NK-92 (cell line): Measurements from ENCODE around the gene PTPRG.

Source experiments
- DNase-seq: peaks from one replicate; lab custom pipeline; 2025; ENCODE audit not compliant: unreplicated experiment; lab: John Stamatoyannopoulos, UW

PTPRG gene

DNA sequence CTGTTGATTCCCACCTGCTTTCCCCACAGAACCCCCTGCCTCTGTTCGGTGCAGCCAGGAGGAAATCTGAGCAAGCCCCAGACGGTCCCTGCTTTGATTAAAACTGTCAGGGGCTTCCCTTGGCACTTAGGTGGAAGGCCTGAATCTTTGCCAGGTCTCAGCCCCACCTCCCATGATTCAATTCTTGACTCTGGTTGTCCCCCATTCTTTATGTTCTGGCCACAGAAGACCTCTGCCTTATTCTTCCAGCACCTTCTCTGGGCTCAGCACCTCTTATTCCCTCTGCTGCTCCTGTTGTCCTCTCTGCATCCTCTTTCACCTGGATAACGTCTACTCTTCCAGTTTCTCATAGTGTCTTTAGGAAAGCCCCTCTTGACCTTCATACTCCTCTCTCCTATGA, 349.4 kb downstream of the PTPRG start:
- no peak for DNase-seq

DNA sequence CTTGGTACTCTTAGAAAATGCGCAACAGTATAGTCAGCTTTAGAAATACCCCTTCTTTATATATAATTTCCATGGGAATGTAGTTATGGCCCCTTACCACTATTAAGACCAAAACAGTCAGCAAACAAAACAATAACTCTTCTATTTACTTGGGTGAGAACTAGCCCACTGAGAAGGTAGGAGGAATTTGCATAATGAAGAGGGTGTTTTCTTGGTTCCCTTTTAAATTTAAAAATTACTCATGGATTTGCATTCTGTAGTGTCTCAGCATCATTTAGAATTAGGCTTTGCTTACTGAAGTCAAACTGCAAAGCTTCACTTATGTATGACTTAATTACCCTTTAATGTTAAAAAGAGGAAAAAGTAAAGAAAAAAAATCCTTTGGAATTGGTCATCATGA, 350.8 kb downstream of the PTPRG start:
- no peak for DNase-seq

DNA sequence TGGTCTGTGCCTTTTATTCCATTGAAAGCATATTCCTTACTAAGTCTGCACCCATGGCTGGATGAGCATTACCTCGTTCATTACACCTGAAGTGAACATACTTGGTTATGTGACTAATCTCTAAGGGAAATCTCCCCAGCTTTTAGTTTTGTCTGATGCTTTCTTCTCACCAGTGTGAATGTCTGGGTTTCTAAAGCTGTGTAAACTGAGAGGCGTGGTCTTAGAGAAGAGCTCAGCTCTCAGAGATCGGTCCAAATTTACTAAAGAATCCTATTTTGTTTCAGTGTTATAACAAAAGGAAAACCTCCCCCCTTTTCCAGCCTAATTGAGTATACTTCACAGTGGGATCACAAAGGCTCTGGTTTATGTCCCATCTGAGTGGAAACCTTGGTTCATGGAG, 352.3 kb downstream of the PTPRG start:
- no peak for DNase-seq

GRCh38 chr3:61914276-61914675, 352.9 kb downstream of the PTPRG start:
- no peak for DNase-seq

GRCh38 chr3:61915296-61915695, 353.9 kb downstream of the PTPRG start:
- no peak for DNase-seq

- no peak for DNase-seq
Observed at GRCh38 chr3:61919371-61919770, 358.0 kb downstream of the PTPRG start.

DNA sequence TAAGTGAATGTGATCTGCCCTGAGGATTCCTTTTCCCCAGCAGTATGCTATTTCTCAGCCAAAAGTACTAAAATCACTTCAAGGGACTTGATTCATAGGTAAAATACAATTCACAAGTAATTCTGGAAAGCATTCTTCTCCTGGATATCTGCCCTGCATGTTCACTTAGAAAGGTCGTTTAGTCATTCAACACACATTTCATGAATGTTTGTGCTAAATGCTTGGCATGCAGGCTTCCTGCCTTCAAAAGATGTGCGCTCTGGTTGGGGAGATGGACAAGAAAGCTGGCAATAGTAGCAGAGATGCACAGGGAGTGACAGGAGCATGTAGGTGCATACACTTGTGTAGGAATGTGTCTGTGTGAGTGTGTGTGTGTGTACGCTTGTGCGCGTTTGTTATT, 360.7 kb downstream of the PTPRG start:
- no peak for DNase-seq

DNA sequence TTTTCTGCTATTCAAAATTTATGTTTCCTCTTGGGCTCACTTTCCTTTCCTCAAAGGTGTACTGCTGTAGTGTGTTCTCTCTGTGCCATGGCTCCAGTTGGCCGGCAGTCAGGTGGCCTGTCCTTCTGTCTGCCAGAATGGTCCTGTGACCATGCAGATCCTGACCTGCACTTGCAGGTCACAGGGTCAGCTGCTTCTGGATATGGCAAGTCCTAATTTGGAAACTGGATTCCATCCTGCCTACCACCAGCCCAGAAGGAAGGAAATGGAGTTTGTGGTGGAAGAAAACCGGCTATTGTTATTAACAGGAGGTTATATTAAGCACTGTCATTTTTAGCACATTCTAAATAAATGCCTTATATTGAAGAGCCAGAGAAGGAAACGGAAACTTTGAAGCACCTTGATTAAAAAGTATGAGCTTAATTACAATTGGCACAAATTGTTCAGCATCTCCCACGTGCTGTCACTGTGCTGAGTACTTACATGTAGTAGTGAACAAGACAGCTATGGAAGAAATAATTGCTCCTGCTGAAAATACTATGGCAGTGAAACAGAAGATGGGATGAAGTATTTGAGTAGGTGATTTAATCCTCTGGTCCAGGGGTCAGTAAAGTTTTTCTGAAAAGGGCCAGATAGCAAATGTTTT, 362.8 kb downstream of the PTPRG start:
- DNase-seq = no peak

GRCh38 chr3:61924991-61925390, 363.6 kb downstream of the PTPRG start:
- no peak for DNase-seq

DNA sequence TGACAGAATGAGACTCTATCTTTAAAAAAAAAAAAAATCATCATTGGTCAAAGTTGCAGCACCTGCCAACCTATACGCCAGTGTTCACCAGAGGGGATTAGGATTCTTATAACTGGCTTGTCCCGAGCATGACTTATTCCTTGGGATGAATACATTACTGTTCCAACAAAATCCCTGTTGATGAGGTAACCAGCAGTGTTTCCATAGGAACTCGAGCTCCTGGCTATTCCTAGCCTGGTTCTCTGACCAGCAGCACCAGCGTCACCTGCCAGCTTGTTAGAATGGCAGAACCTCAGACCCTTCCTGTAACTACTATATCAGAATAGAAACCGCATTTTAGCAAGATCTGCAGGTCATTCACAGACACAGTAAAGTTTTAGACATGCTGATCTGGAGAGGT, 364.4 kb downstream of the PTPRG start:
- no peak for DNase-seq

GRCh38 chr3:61926923-61927322, 365.6 kb downstream of the PTPRG start:
- DNase-seq = no peak

GRCh38 chr3:61927332-61927731, 366.0 kb downstream of the PTPRG start:
- no peak for DNase-seq

GRCh38 chr3:61928039-61928438, 366.7 kb downstream of the PTPRG start:
- no peak for DNase-seq

DNA sequence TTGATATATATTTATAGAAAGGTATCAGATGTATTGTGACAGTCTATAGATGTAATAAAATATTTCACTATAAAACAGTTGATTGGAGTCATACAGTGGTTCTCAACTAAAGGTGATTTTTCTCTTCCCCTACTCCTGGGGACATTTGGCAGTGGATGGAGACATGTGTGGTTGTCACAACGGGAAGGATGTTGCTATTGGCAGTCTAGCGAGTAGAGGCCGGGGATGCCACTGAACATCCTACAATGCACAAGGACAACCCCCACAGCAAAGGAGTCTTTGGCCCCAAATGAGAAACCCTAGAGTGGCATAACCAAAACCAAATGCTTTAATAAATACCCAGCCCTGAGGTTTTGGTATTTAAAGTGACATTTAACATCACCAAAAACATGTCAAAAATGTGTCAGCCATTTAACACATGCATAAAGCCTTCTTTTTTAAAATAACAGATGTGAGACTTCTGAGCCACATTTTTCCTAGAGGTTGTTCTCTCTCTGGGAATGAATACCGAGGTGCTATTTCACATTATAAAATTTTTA, 367.5 kb downstream of the PTPRG start:
- DNase-seq = no peak

- DNase-seq = no peak
Observed at GRCh38 chr3:61929617-61930016, 368.2 kb downstream of the PTPRG start.

DNA sequence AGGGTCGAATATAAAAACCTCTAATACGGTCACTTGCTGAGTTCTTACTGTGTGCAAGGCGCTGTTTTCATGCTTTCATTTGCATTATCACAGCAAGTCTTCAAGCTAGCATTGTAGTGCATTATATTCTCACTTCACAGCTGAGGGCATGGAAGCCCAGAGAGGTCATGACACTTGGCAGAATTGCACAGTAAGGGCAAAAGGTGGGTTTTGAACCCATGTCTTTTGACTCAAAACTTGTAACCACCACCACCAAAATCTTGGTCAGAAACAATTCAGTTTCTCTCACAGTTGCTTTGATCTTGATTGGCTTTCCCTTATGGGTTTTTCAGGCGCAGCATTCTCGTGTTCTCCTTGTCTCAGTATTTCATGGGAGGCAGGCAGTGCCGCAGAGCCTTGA, 371.1 kb downstream of the PTPRG start:
- no peak for DNase-seq

DNA sequence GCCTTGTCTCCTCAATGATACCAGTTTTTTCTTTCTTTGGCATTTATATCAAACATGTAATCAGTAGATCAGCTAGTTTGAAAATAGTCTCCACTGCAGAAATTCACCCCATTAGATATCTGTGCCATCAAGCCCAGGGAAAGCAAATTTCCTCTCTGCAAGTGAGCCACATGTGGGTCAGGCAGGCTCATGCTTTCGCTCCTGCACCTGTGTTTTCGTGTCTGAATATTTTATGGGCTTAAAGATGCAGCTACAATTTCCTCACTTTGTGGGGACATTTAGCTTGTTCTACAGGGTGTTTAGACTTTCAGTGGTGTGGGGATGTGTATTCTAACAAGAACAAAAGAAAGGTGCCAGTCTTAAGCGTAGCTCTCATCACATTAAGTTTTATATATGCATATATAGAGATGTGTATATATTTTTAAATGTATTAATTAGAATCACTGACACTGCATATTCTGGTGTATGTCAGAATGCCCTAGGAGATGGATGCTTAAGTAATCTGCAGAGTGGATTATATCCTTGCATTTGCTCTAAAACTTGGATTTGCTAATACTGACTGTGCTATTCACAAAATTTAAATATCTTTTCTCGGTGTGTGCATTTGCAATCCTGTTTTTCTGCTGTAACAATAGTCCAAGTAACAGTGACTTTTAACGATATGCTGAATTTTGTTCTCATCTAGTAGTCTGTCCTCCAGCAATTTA, 372.6 kb downstream of the PTPRG start:
- no peak for DNase-seq

- no peak for DNase-seq
Observed at GRCh38 chr3:61934505-61934871, 373.1 kb downstream of the PTPRG start.

GRCh38 chr3:61935814-61936213, 374.4 kb downstream of the PTPRG start:
- no peak for DNase-seq

DNA sequence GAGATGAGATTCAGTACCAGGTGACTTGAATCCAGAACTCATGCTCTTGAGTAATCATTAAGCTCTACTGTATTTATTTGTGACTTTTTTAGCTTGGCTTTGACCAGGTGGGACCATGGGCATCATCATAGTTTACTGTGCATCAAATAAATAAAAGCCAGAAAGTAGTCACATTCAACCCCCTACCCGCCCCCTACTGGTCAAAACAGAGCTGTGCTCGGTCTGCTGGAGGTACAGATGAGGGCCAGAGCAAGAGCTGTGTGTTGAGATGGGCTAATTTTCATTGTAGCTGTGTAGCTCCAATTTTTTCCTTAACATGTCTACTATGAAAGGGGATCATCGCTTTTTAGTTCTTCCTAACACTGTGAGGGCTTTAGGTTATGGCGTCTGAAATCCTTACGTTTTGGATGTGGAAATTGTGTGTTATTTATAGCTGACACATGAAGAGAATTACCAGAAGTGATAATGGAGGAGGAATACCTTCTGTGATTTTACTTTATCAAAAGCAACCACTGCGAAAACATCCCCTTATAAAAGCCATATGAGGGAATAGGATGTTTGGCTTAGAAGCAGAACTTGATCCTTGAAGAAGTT, 375.1 kb downstream of the PTPRG start:
- DNase-seq = no peak

DNA sequence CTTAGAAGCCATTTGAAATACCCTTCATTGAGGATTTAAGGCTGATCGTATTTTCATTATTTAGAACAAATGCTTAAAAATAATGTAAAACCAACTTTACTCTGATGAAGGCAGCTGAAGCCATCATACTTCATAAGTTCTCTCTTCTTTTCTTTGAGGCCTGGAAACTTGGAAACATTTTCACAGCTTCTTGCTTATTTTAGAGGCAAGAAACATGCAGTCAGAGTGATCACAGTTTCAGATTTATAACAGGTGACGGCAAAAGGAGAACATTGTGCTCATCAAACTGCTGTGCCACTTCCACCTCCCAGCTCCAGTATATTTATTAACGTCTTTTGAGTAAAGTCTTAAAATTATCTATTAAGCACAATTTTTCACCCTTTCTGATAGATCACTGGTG, 376.1 kb downstream of the PTPRG start:
- no peak for DNase-seq

- DNase-seq = no peak
Observed at GRCh38 chr3:61938878-61939549, 377.6 kb downstream of the PTPRG start.
